CD14-positive monocyte (primary cell): Measurements from ENCODE around the gene GRIK2. TPM values are rescaled to one million over a fixed set of nuclear protein-coding genes. Genes with fewer than 3 reads are reported as not detected.

Experiments used
- DNase-seq, 3 donors: peaks; one replicate each; pipeline ENCODE4 v3.0.0-alpha.2; 2011 to 2022
- H2AFZ ChIP-seq: 2 replicates; pipeline ENCODE4 v1.6.0; 2012; ENCODE audit warnings: mild to moderate bottlenecking, low read depth, low read length, inconsistent platforms; ENCODE audit not compliant: insufficient read depth, poor library complexity, severe bottlenecking
- H3K27ac ChIP-seq, 2 donors: 1 replicate in 1 of 2; 2 replicates in 1 of 2; pipeline ENCODE4 v1.5.1; 2012 to 2013; ENCODE audit warnings: low read length in 2 of 2, control low read depth in 1 of 2, inconsistent platforms in 1 of 2, low read depth in 1 of 2, mild to moderate bottlenecking in 1 of 2
- H3K27me3 ChIP-seq, 2 donors: one replicate each; pipeline versions ENCODE4 v1.6.0 to v1.6.1; 2011 to 2013; ENCODE audit warnings: low read length in 2 of 2; ENCODE audit not compliant: control insufficient read depth in 2 of 2, insufficient read depth in 2 of 2
- H3K36me3 ChIP-seq, 2 donors: replicated peaks in 1 of 2; 1 replicate in 1 of 2; 2 replicates in 1 of 2; pipeline versions ENCODE4 v1.5.1 to v1.6.1; 2012 to 2013; ENCODE audit warnings: low read length in 2 of 2, control low read depth in 1 of 2, inconsistent platforms in 1 of 2, mild to moderate bottlenecking in 1 of 2; ENCODE audit not compliant: insufficient read depth in 2 of 2, control insufficient read depth in 1 of 2
- H3K4me1 ChIP-seq, 2 donors: 1 replicate in 1 of 2; 2 replicates in 1 of 2; pipeline versions ENCODE4 v1.5.1 to v1.6.1; 2012 to 2013; ENCODE audit warnings: low read length in 2 of 2, control low read depth in 1 of 2, inconsistent platforms in 1 of 2, mild to moderate bottlenecking in 1 of 2, moderate library complexity in 1 of 2; ENCODE audit not compliant: insufficient read depth in 2 of 2, control insufficient read depth in 1 of 2
- H3K4me2 ChIP-seq: replicated peaks from 2 replicates; pipeline ENCODE3; 2012; ENCODE audit warnings: low read length, moderate library complexity, mild to moderate bottlenecking; ENCODE audit not compliant: poor library complexity, severe bottlenecking; ENCODE audit errors: extremely low read depth
- H3K4me3 ChIP-seq, 3 experiments: fragments of 200-600 bp in 1 of 3; sonication (generic) in 1 of 3; replicated peaks in 1 of 3; 1 replicate in 2 of 3; 2 replicates in 1 of 3; pipeline ENCODE4 v1.5.1; 2011 to 2013; ENCODE audit warnings: low read length in 3 of 3, mild to moderate bottlenecking in 3 of 3, control low read depth in 2 of 3, low read depth in 2 of 3, inconsistent platforms in 1 of 3, moderate library complexity in 1 of 3
- H3K79me2 ChIP-seq: 2 replicates; pipeline ENCODE4 v1.6.0; 2012; ENCODE audit warnings: mild to moderate bottlenecking, control low read depth, inconsistent platforms, low read length, moderate library complexity; ENCODE audit not compliant: insufficient read depth
- H3K9ac ChIP-seq: 2 replicates; pipeline ENCODE4 v1.6.0; 2017; ENCODE audit warnings: low read length, mild to moderate bottlenecking; ENCODE audit not compliant: insufficient read depth, poor library complexity, severe bottlenecking
- H3K9me3 ChIP-seq, 2 donors: replicated peaks in 1 of 2; 1 replicate in 1 of 2; 2 replicates in 1 of 2; pipeline versions ENCODE4 v1.5.1 to v1.6.1; 2012 to 2013; ENCODE audit warnings: low read length in 2 of 2, control low read depth in 1 of 2; ENCODE audit not compliant: control insufficient read depth in 1 of 2, insufficient read depth in 1 of 2
- H4K20me1 ChIP-seq: 2 replicates; pipeline ENCODE4 v1.6.0; 2012; ENCODE audit warnings: mild to moderate bottlenecking, low read length, control low read depth, moderate library complexity; ENCODE audit not compliant: insufficient read depth
- H3K27ac Mint-ChIP-seq, 7 donors: one replicate each; pipeline ENCODE4 v1.8.0; 2020; ENCODE audit warnings: mild to moderate bottlenecking in 7 of 7, mixed read lengths in 7 of 7, moderate library complexity in 6 of 7, inconsistent platforms in 2 of 7
- H3K27me3 Mint-ChIP-seq, 3 donors: one replicate each; pipeline ENCODE4 v1.8.0; 2021 to 2022; ENCODE audit warnings: low read depth in 3 of 3, mild to moderate bottlenecking in 3 of 3, mixed read lengths in 3 of 3, moderate library complexity in 3 of 3, inconsistent platforms in 1 of 3
- H3K36me3 Mint-ChIP-seq, 2 donors: one replicate each; pipeline ENCODE4 v1.8.0; 2020; ENCODE audit warnings: mixed read lengths in 2 of 2, inconsistent platforms in 1 of 2, mild to moderate bottlenecking in 1 of 2
- H3K4me1 Mint-ChIP-seq: one replicate; pipeline ENCODE4 v1.8.0; 2020; ENCODE audit warnings: mild to moderate bottlenecking, mixed read lengths
- H3K4me3 Mint-ChIP-seq, 2 donors: one replicate each; pipeline ENCODE4 v1.8.0; 2020; ENCODE audit warnings: mild to moderate bottlenecking in 2 of 2, mixed read lengths in 2 of 2, moderate library complexity in 1 of 2
- H3K9me3 Mint-ChIP-seq, 7 donors: one replicate each; pipeline ENCODE4 v1.8.0; 2020 to 2022; ENCODE audit warnings: mixed read lengths in 7 of 7, mild to moderate bottlenecking in 6 of 7, moderate library complexity in 6 of 7, inconsistent platforms in 2 of 7
- CTCF ChIP-seq: fragments of 200-600 bp; IDR thresholded peaks from one replicate; pipeline ENCODE4 v1.8.0; 2022; ENCODE audit warnings: antibody characterized with exemption, mild to moderate bottlenecking
- WGBS: methylation state at CpG from one replicate; pipeline ENCODE4 v1.1.5; 2013; ENCODE audit warnings: missing lambda C conversion rate; ENCODE audit not compliant: insufficient coverage; 5-methylcytosine and 5-hydroxymethylcytosine counted together
- intact Hi-C, 2 donors: fragments of 100-400 bp; cut with micrococcal nuclease; formaldehyde crosslinking; loops; one replicate each; pipeline versions ENCODE4 v1.15.0 to v1.15.1; 2023
- polyA plus RNA-seq, 3 donors: library from polyadenylated mRNA; depleted of rRNA in 1 of 3; unstranded in 2 of 3; stranded (reverse) in 1 of 3; fragments of 300-500 nt in 2 of 3; fragments of >200 nt in 1 of 3; fragmentation: Illumina TruSeq in 2 of 3; gene quantifications; 1 replicate in 2 of 3; 2 replicates in 1 of 3; pipeline ENCODE4 v1.2.3, GENCODE V29; 2012 to 2021

GRIK2 gene
- polyA plus RNA-seq, 3 donors = not detected

DNA sequence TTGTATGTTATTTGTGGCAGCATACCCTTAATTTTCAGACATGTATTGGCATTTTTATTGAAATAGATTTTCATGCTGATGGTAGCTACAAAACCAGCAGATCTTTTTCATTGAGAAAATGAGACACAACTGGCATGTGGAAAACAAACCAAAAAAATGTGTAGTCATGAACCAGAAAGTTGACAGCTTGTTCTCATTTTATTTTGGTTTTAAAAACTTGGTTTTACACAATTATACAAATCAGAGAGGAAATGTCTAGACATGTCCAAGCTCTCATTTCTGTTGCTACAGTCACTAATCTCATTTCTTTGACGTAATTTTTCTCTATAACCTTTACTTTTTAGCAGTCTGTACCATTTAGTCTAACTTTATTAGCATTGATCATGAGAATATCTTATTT, 85.4 kb downstream of the GRIK2 start:
- Mint-ChIP-seq H3K4me3 (no peak overlapping the region), H3K36me3 (no peaks in the 10 kb centered on the region)

GRCh38 chr6:101482606-101483005, 89.1 kb downstream of the GRIK2 start:
- H3K4me3 Mint-ChIP-seq = no peak overlapping the region
- intact Hi-C loops = no loop called here
- no CpG with 5 or more reads among the region's 3 CpGs for WGBS
- Histone ChIP-seq H3K27ac (no peak overlapping the region), H3K4me3 (no peak overlapping the region), H3K4me1 (no peaks in the 10 kb centered on the region), H3K36me3 (no peaks in the 10 kb centered on the region), H3K4me2 (no peak overlapping the region), H3K9me3 (no peaks in the 10 kb centered on the region), H3K27me3 (no peaks in the 10 kb centered on the region), H2AFZ (no peak overlapping the region), H4K20me1 (no peaks in the 10 kb centered on the region), H3K9ac (no peak overlapping the region), H3K79me2 (no peaks in the 10 kb centered on the region)
- H3K36me3 Mint-ChIP-seq = no peaks in the 10 kb centered on the region
- peaks cover 0 to 1% (median 0%) of the 10 kb centered on the region in 3 donors for H3K27me3 Mint-ChIP-seq
- H3K27ac Mint-ChIP-seq = no peak overlapping the region
- H3K9me3 Mint-ChIP-seq = peaks cover 0 to 2% (median 0%) of the 10 kb centered on the region in 7 donors
- H3K4me1 Mint-ChIP-seq = no peaks in the 10 kb centered on the region
- TF ChIP-seq CTCF = no peak
- no peak for DNase-seq

More for the DNA sequence above, 85.4 kb downstream of the GRIK2 start:
- no peaks in the 10 kb centered on the region for H3K4me1 Mint-ChIP-seq
- no peak for DNase-seq
- Histone ChIP-seq H3K4me1 (no peaks in the 10 kb centered on the region), H3K4me3 (no peak overlapping the region), H4K20me1 (no peaks in the 10 kb centered on the region), H3K27me3 (no peaks in the 10 kb centered on the region), H3K4me2 (no peak overlapping the region), H2AFZ (no peak overlapping the region), H3K27ac (no peak overlapping the region), H3K79me2 (no peaks in the 10 kb centered on the region), H3K9ac (no peak overlapping the region), H3K36me3 (no peaks in the 10 kb centered on the region), H3K9me3 (no peaks in the 10 kb centered on the region)
- peaks cover 0 to 2% (median 0%) of the 10 kb centered on the region in 7 donors for H3K9me3 Mint-ChIP-seq
- intact Hi-C loops = no loop called here
- WGBS = no CpG with 5 or more reads among the region's 1 CpG
- TF ChIP-seq CTCF = no peak
- no peak overlapping the region for H3K27ac Mint-ChIP-seq
- H3K27me3 Mint-ChIP-seq = peaks cover 0 to 3% (median 0%) of the 10 kb centered on the region in 3 donors
